Measurements from ENCODE around the gene TMEM132D. TPM values are rescaled to one million over a fixed set of nuclear protein-coding genes. Genes with fewer than 3 reads are reported as not detected.

The TMEM132D gene
- total RNA-seq, 1 donor from 2014 or later = 16.5 TPM

- no peak overlapping the region for H3K4me3 Mint-ChIP-seq (ENCODE audit: unreplicated experiment)
- peaks cover 6% of the 10 kb centered on the region for H3K9me3 Mint-ChIP-seq (ENCODE audit: unreplicated experiment)
- peaks cover 4% of the 10 kb centered on the region for H3K4me1 Mint-ChIP-seq (ENCODE audit: low read depth, unreplicated experiment)
- no peak overlapping the region for H3K27ac Mint-ChIP-seq (ENCODE audit: unreplicated experiment)
- DNase-seq = no peak
- no peak for TF ChIP-seq CTCF (IDR thresholded peaks at IDR 0.05; ENCODE audit: partially characterized antibody, unreplicated experiment)
- no peaks in the 10 kb centered on the region for H3K36me3 Mint-ChIP-seq (ENCODE audit: unreplicated experiment)
- no peaks in the 10 kb centered on the region for H3K27me3 Mint-ChIP-seq (ENCODE audit: unreplicated experiment)
Observed at GRCh38 chr12:129503802-129504201, 400.0 kb downstream of the TMEM132D start.

- no peak for TF ChIP-seq CTCF (IDR thresholded peaks at IDR 0.05; ENCODE audit: partially characterized antibody, unreplicated experiment)
- no peak overlapping the region for H3K27ac Mint-ChIP-seq (ENCODE audit: unreplicated experiment)
- H3K4me1 Mint-ChIP-seq (ENCODE audit: low read depth, unreplicated experiment) = peaks cover 8% of the 10 kb centered on the region
- peaks cover 13% of the 10 kb centered on the region for H3K9me3 Mint-ChIP-seq (ENCODE audit: unreplicated experiment)
- DNase-seq = no peak
- H3K4me3 Mint-ChIP-seq (ENCODE audit: unreplicated experiment) = no peak overlapping the region
- H3K27me3 Mint-ChIP-seq (ENCODE audit: unreplicated experiment) = no peaks in the 10 kb centered on the region
- peaks cover 4% of the 10 kb centered on the region for H3K36me3 Mint-ChIP-seq (ENCODE audit: unreplicated experiment)
Observed at GRCh38 chr12:129496226-129496625, 407.6 kb downstream of the TMEM132D start.

- Mint-ChIP-seq H3K27me3 (ENCODE audit: unreplicated experiment) (peaks cover 2% of the 10 kb centered on the region), H3K27ac (ENCODE audit: unreplicated experiment) (no peak overlapping the region), H3K36me3 (ENCODE audit: unreplicated experiment) (peaks cover 8% of the 10 kb centered on the region), H3K4me1 (ENCODE audit: low read depth, unreplicated experiment) (peaks cover 10% of the 10 kb centered on the region), H3K9me3 (ENCODE audit: unreplicated experiment) (peaks cover 13% of the 10 kb centered on the region), H3K4me3 (ENCODE audit: unreplicated experiment) (no peak overlapping the region)
- TF ChIP-seq CTCF (IDR thresholded peaks at IDR 0.05; ENCODE audit: partially characterized antibody, unreplicated experiment) = no peak
- DNase-seq = no peak
Observed at GRCh38 chr12:129494766-129495165, 409.1 kb downstream of the TMEM132D start.

- no peak for DNase-seq
- no peak overlapping the region for H3K4me3 Mint-ChIP-seq (ENCODE audit: unreplicated experiment)
- peaks cover 2% of the 10 kb centered on the region for H3K27me3 Mint-ChIP-seq (ENCODE audit: unreplicated experiment)
- H3K36me3 Mint-ChIP-seq (ENCODE audit: unreplicated experiment) = peaks cover 8% of the 10 kb centered on the region
- peaks cover 7% of the 10 kb centered on the region for H3K4me1 Mint-ChIP-seq (ENCODE audit: low read depth, unreplicated experiment)
- peaks cover 13% of the 10 kb centered on the region for H3K9me3 Mint-ChIP-seq (ENCODE audit: unreplicated experiment)
- no peak for TF ChIP-seq CTCF (IDR thresholded peaks at IDR 0.05; ENCODE audit: partially characterized antibody, unreplicated experiment)
- no peak overlapping the region for H3K27ac Mint-ChIP-seq (ENCODE audit: unreplicated experiment)
Observed at GRCh38 chr12:129494260-129494659, 409.6 kb downstream of the TMEM132D start.

- H3K4me1 Mint-ChIP-seq (ENCODE audit: low read depth, unreplicated experiment) = peaks cover 3% of the 10 kb centered on the region
- H3K9me3 Mint-ChIP-seq (ENCODE audit: unreplicated experiment) = peaks cover 18% of the 10 kb centered on the region
- no peak for TF ChIP-seq CTCF (IDR thresholded peaks at IDR 0.05; ENCODE audit: partially characterized antibody, unreplicated experiment)
- DNase-seq = no peak
- no peak overlapping the region for H3K4me3 Mint-ChIP-seq (ENCODE audit: unreplicated experiment)
- H3K36me3 Mint-ChIP-seq (ENCODE audit: unreplicated experiment) = peaks cover 3% of the 10 kb centered on the region
- H3K27ac Mint-ChIP-seq (ENCODE audit: unreplicated experiment) = no peak overlapping the region
- peaks cover 2% of the 10 kb centered on the region for H3K27me3 Mint-ChIP-seq (ENCODE audit: unreplicated experiment)
Observed at GRCh38 chr12:129489100-129489676, 414.6 kb downstream of the TMEM132D start.
